DND-41 (cell line): ENCODE data around the gene KANSL1.

ENCODE experiments used
- CTCF ChIP-seq: IDR thresholded peaks from 2 replicates; pipeline ENCODE4 v1.5.1; 2012; ENCODE audit warnings: borderline replicate concordance, low read length, moderate library complexity, mild to moderate bottlenecking; ENCODE audit not compliant: poor library complexity, severe bottlenecking; ENCODE audit errors: extremely low read depth
- EZH2 ChIP-seq: IDR thresholded peaks from 3 replicates; pipeline ENCODE4 v1.6.1; 2012; ENCODE audit warnings: borderline replicate concordance, low read depth, mild to moderate bottlenecking, moderate library complexity, low read length, inconsistent platforms; ENCODE audit not compliant: severe bottlenecking

- TF ChIP-seq CTCF (no peak), EZH2 (no peak)
These were observed 20.1 kb downstream of the KANSL1 start for GRCh38 chr17:46173153-46173552.
